CD4-positive, alpha-beta T cell treated with Interleukin-4 for 4 hours (primary cell): Measurements from ENCODE around the gene FAM81A.
"Not testable (repeated sequence)": the region's sequence is repeated elsewhere in the genome, so short reads cannot be mapped to it uniquely, and the experiment has no call there.

Source experiments
- DNase-seq: peaks from one replicate; pipeline ENCODE4 v3.0.0-alpha.2; 2020

FAM81A gene

GRCh38 chr15:59492389-59493377 is 54.7 kb downstream of the FAM81A start:
- DNase-seq = peak; percentile 45

- no peak for DNase-seq
Observed at GRCh38 chr15:59501597-59501996, 63.6 kb downstream of the FAM81A start.

GRCh38 chr15:59515190-59515589 is 77.2 kb downstream of the FAM81A start:
- DNase-seq = no peak

GRCh38 chr15:59516655-59517461 is 78.9 kb downstream of the FAM81A start:
- no peak for DNase-seq

- no peak for DNase-seq
Observed at GRCh38 chr15:59519329-59519728, 81.3 kb downstream of the FAM81A start.

GRCh38 chr15:59521443-59521842 is 83.5 kb downstream of the FAM81A start:
- peak; percentile 7 for DNase-seq

GRCh38 chr15:59522988-59523461 is 85.0 kb downstream of the FAM81A start:
- peak; percentile 47 for DNase-seq

- DNase-seq = no peak
Observed at GRCh38 chr15:59523702-59524101, 85.7 kb downstream of the FAM81A start.

GRCh38 chr15:59524331-59524731 is 86.3 kb downstream of the FAM81A start:
- DNase-seq = no peak

GRCh38 chr15:59526466-59526865 is 88.5 kb downstream of the FAM81A start:
- not testable (repeated sequence) for DNase-seq

GRCh38 chr15:59528429-59528828 is 90.4 kb downstream of the FAM81A start:
- DNase-seq = no peak

- DNase-seq = peak; percentile 69
Observed at GRCh38 chr15:59528961-59529402, 91.0 kb downstream of the FAM81A start.

GRCh38 chr15:59531066-59531675 is 93.2 kb downstream of the FAM81A start:
- no peak for DNase-seq

GRCh38 chr15:59532770-59533379 is 94.9 kb downstream of the FAM81A start:
- peak; percentile 21 for DNase-seq

- DNase-seq = no peak
Observed at GRCh38 chr15:59536553-59536952, 98.6 kb downstream of the FAM81A start.

GRCh38 chr15:59537403-59537802 is 99.4 kb downstream of the FAM81A start:
- no peak for DNase-seq

GRCh38 chr15:59538494-59538893 is 100.5 kb downstream of the FAM81A start:
- no peak for DNase-seq

GRCh38 chr15:59539799-59540198 is 101.8 kb downstream of the FAM81A start:
- DNase-seq = no peak

GRCh38 chr15:59540654-59541053 is 102.7 kb downstream of the FAM81A start:
- no peak for DNase-seq

- DNase-seq = no peak
Observed at GRCh38 chr15:59541750-59542149, 103.8 kb downstream of the FAM81A start.

GRCh38 chr15:59543721-59544547 is 105.9 kb downstream of the FAM81A start:
- no peak for DNase-seq

GRCh38 chr15:59545573-59545972 is 107.6 kb downstream of the FAM81A start:
- DNase-seq = no peak
